Mammary microvascular endothelial cell (primary cell): ENCODE measurements around the gene TMC3. TPM values are rescaled to one million over a fixed set of nuclear protein-coding genes. Genes with fewer than 3 reads are reported as not detected.

Experiments
- total RNA-seq: library from RNA; depleted of rRNA; stranded (reverse); fragments of >200 nt; gene quantifications from 2 replicates; pipeline ENCODE4 v1.2.3, GENCODE V29; 2015

The TMC3 gene
- not detected in 2 replicates for total RNA-seq

DNA sequence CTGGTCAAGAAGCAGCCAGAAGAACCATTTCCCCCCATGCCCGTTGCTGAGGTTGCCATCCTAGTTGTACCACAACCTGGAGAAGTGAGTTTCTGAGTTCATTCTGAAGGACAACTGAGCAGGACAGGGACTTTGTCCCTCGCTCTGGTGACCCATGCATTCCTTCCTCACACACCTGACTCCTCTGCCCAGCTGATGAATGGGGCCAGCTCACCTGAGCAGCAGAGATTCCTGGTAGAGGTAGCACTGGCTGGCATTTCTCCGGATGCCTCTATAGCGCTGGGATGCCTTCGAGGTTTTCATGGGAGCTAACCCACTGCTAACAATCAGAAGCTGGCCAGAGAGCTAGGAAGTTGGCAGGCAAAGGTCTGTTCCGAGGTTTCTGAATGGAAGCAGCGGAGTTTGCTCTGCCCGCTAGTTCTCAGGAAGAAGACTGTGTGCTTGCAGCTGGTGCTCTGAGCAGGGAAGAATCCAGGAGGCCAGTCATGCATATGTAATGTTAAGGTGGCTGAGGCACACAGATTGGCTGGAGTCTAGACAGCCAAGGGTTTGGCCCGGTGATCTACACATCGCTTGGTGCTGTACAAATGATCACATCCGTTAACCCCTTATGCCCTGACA lies at the start of gene TMC3:
TMC3 (minus strand) TSS at position 439 of the 621 bp plus-strand sequence; CDS start at position 303, 136 bp downstream.

DNA sequence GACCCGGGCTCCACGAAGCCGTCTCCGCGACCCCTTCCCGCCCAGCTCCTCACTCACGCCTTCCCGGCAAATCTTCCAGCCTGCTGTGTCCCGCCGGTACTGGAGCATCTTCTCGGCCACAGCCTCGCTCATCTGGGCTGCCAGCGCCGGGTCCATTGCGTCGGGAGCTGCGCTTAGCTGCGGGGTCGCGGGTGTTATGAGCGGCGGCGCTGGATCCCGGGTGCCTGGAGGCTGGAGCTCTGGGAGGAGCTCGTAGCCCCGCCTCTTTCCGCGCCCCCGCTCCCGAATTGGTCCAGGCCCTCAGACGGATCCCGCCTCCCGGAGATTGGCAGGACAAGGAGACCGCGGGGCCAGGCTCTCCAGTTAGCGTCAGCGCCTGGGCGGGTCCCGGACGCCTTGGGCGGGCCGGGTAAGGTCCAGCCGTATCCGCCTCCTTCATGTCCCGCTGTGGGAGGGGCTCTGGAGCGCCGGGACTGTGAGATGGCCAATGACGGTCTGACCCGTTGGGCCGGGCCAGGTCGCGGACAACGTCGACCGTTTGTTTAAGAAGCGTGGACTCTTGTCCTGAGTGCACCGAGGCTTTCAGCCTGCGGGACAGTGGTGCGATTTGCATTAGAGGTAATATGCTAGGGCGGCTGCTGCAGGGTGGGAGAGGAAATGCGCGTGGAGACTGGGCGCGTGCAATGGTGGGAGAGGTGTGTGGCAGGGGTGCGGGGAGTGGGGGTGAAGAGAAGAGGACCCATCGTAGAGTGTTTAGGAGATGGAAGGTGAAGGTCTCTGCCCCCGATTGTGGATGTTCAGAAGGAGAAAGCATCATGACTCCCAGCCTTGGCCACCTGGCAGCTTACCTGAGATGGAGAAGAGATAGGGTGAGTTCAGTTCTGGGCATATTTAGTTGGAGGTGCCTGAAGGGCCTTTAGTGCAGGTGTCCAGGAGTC lies 49.8 kb downstream of the TMC3 start, which contains the start of gene STARD5:
STARD5 (minus strand) TSS at position 198 of the 938 bp plus-strand sequence; CDS start at position 156, 42 bp downstream.

Other genes with a start within 250 kb of the TMC3 start
- gene CFAP161, start 239.9 kb downstream of the TMC3 start, total RNA-seq: 1.8 and 2.0 TPM in 2 replicates
- 1.3 and 2.1 TPM in 2 replicates for gene IL16, start 177.3 kb downstream of the TMC3 start, total RNA-seq
- 2.5 and 2.9 TPM in 2 replicates for gene STARD5, start 50.1 kb downstream of the TMC3 start, total RNA-seq